GM12878 (cell line): ENCODE data around the gene BRF1.

Experiments used
- ATF2 ChIP-seq: IDR thresholded peaks from 2 replicates; pipeline ENCODE4 v1.6.1; 2012; ENCODE audit warnings: low read length, inconsistent platforms
- EP300 ChIP-seq, 2 experiments: fragments of 150-350 bp in 1 of 2; IDR thresholded peaks; 2 replicates each; pipeline ENCODE4 v1.6.1; 2011 to 2012; ENCODE audit warnings: low read depth in 2 of 2, low read length in 2 of 2, borderline replicate concordance in 1 of 2, improper control_type of control experiment in 1 of 2, inconsistent platforms in 1 of 2; ENCODE audit not compliant: control insufficient read depth in 1 of 2
- KDM1A ChIP-seq: fragments of 200-600 bp; sonication (generic); IDR thresholded peaks from 2 replicates; pipeline ENCODE4 v1.6.1; 2016; ENCODE audit warnings: borderline replicate concordance
- MXI1 ChIP-seq: fragments of 150-350 bp; IDR thresholded peaks from 2 replicates; pipeline ENCODE4 v1.6.1; 2011; ENCODE audit warnings: low read depth, mild to moderate bottlenecking, inconsistent platforms, low read length, improper control_type of control experiment
- NFIC ChIP-seq: IDR thresholded peaks from 2 replicates; pipeline ENCODE4 v1.6.1; 2012; ENCODE audit warnings: low read depth, mild to moderate bottlenecking, inconsistent platforms, low read length, moderate library complexity
- POLR2A ChIP-seq: IDR thresholded peaks from 2 replicates; pipeline ENCODE4 v1.6.1; 2011; ENCODE audit warnings: low read depth, mild to moderate bottlenecking, low read length
- RAD21 ChIP-seq: IDR thresholded peaks from 2 replicates; pipeline ENCODE4 v1.6.1; 2011; ENCODE audit warnings: mild to moderate bottlenecking, low read depth, low read length, moderate library complexity; ENCODE audit not compliant: insufficient read depth
- TARDBP ChIP-seq: IDR thresholded peaks from 2 replicates; pipeline ENCODE4 v1.6.1; 2016; ENCODE audit warnings: borderline replicate concordance
- TCF7 ChIP-seq: IDR thresholded peaks from 2 replicates; pipeline ENCODE4 v1.6.1; 2014; ENCODE audit warnings: antibody characterized with exemption, borderline replicate concordance
- YY1 ChIP-seq: IDR thresholded peaks from 2 replicates; pipeline ENCODE4 v1.6.1; 2011; ENCODE audit warnings: low read depth, mild to moderate bottlenecking, low read length
- TF ChIP-seq, protein P1 (sequence below), 3 experiments: IDR thresholded peaks in 2 of 3; conservative IDR thresholded peaks in 1 of 3; 2 replicates each; pipeline ENCODE4 v1.5.1; 2011; ENCODE audit warnings: low read depth in 3 of 3, low read length in 3 of 3, mild to moderate bottlenecking in 3 of 3, control low read depth in 2 of 3, moderate library complexity in 2 of 3, inconsistent platforms in 1 of 3, mixed read lengths in 1 of 3; ENCODE audit not compliant: control insufficient read depth in 2 of 3, insufficient read depth in 1 of 3; ENCODE audit errors: extremely low read depth in 1 of 3
- TF ChIP-seq, protein P2 (sequence below): IDR thresholded peaks from 2 replicates; pipeline ENCODE4 v1.6.1; 2011; ENCODE audit warnings: low read depth, low read length, improper control_type of control experiment, borderline replicate concordance
- TF ChIP-seq, protein P3 (sequence below): fragments of 450-650 bp; IDR thresholded peaks from 2 replicates; pipeline ENCODE4 v1.6.1; 2017; ENCODE audit warnings: mild to moderate bottlenecking
- TF ChIP-seq, protein P4 (sequence below): IDR thresholded peaks from 2 replicates; pipeline ENCODE4 v1.6.1; 2012; ENCODE audit warnings: mild to moderate bottlenecking, low read depth, low read length

- TF ChIP-seq KDM1A (no peak), ATF2 (no peak), TCF7 (no peak), YY1 (no peak), RAD21 (no peak), EP300 (IDR thresholded peaks at IDR 0.05; ENCODE audit: borderline replicate concordance in 1 of 2, control insufficient read depth in 1 of 2, low read depth in 2 of 2, low read length in 2 of 2) (no peak), MXI1 (no peak), POLR2A (no peak), NFIC (no peak), TARDBP (no peak)
- TF ChIP-seq, protein P1, sequence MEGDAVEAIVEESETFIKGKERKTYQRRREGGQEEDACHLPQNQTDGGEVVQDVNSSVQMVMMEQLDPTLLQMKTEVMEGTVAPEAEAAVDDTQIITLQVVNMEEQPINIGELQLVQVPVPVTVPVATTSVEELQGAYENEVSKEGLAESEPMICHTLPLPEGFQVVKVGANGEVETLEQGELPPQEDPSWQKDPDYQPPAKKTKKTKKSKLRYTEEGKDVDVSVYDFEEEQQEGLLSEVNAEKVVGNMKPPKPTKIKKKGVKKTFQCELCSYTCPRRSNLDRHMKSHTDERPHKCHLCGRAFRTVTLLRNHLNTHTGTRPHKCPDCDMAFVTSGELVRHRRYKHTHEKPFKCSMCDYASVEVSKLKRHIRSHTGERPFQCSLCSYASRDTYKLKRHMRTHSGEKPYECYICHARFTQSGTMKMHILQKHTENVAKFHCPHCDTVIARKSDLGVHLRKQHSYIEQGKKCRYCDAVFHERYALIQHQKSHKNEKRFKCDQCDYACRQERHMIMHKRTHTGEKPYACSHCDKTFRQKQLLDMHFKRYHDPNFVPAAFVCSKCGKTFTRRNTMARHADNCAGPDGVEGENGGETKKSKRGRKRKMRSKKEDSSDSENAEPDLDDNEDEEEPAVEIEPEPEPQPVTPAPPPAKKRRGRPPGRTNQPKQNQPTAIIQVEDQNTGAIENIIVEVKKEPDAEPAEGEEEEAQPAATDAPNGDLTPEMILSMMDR (IDR thresholded peaks at IDR 0.05 in 2 of 3, conservative IDR thresholded peaks at IDR 0.05 in 1 of 3; ENCODE audit: control insufficient read depth in 2 of 3, extremely low read depth in 1 of 3, insufficient read depth in 1 of 3, low read depth in 3 of 3, low read length in 3 of 3): no peak
- TF ChIP-seq, protein P2, sequence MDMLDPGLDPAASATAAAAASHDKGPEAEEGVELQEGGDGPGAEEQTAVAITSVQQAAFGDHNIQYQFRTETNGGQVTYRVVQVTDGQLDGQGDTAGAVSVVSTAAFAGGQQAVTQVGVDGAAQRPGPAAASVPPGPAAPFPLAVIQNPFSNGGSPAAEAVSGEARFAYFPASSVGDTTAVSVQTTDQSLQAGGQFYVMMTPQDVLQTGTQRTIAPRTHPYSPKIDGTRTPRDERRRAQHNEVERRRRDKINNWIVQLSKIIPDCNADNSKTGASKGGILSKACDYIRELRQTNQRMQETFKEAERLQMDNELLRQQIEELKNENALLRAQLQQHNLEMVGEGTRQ: no peak
- TF ChIP-seq, protein P3, sequence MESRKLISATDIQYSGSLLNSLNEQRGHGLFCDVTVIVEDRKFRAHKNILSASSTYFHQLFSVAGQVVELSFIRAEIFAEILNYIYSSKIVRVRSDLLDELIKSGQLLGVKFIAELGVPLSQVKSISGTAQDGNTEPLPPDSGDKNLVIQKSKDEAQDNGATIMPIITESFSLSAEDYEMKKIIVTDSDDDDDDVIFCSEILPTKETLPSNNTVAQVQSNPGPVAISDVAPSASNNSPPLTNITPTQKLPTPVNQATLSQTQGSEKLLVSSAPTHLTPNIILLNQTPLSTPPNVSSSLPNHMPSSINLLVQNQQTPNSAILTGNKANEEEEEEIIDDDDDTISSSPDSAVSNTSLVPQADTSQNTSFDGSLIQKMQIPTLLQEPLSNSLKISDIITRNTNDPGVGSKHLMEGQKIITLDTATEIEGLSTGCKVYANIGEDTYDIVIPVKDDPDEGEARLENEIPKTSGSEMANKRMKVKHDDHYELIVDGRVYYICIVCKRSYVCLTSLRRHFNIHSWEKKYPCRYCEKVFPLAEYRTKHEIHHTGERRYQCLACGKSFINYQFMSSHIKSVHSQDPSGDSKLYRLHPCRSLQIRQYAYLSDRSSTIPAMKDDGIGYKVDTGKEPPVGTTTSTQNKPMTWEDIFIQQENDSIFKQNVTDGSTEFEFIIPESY: no peak
- TF ChIP-seq, protein P4, sequence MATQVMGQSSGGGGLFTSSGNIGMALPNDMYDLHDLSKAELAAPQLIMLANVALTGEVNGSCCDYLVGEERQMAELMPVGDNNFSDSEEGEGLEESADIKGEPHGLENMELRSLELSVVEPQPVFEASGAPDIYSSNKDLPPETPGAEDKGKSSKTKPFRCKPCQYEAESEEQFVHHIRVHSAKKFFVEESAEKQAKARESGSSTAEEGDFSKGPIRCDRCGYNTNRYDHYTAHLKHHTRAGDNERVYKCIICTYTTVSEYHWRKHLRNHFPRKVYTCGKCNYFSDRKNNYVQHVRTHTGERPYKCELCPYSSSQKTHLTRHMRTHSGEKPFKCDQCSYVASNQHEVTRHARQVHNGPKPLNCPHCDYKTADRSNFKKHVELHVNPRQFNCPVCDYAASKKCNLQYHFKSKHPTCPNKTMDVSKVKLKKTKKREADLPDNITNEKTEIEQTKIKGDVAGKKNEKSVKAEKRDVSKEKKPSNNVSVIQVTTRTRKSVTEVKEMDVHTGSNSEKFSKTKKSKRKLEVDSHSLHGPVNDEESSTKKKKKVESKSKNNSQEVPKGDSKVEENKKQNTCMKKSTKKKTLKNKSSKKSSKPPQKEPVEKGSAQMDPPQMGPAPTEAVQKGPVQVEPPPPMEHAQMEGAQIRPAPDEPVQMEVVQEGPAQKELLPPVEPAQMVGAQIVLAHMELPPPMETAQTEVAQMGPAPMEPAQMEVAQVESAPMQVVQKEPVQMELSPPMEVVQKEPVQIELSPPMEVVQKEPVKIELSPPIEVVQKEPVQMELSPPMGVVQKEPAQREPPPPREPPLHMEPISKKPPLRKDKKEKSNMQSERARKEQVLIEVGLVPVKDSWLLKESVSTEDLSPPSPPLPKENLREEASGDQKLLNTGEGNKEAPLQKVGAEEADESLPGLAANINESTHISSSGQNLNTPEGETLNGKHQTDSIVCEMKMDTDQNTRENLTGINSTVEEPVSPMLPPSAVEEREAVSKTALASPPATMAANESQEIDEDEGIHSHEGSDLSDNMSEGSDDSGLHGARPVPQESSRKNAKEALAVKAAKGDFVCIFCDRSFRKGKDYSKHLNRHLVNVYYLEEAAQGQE: no peak
Observed at GRCh38 chr14:105323663-105324062, 22.9 kb upstream of the BRF1 start.
